GM19240 (cell line): Measurements from ENCODE around the gene NHS.

Source experiments
- DNase-seq: peaks from one replicate; pipeline ENCODE4 v3.0.0; 2011; ENCODE audit warnings: low spot score; ENCODE audit not compliant: insufficient read length

NHS gene

GRCh38 chrX:17719711-17720110, 344.7 kb downstream of the NHS start:
- DNase-seq, result no peak

- no peak for DNase-seq
Measured at GRCh38 chrX:17721715-17722114, 346.7 kb downstream of the NHS start.

- no peak for DNase-seq
Measured at GRCh38 chrX:17725181-17725580, 350.2 kb downstream of the NHS start.

GRCh38 chrX:17732138-17732783, 357.3 kb downstream of the NHS start:
- DNase-seq, result no peak

- DNase-seq, result no peak
Measured at GRCh38 chrX:17735406-17735805, 360.4 kb downstream of the NHS start.

- no peak for DNase-seq
Measured at GRCh38 chrX:17736478-17736855, 361.5 kb downstream of the NHS start.

- DNase-seq, result no peak
Measured at GRCh38 chrX:17736856-17737709, 362.1 kb downstream of the NHS start, which contains the start of gene SCML1. Gene SCML1 (plus strand): TSS chrX:17737493. CDS start chrX:17744187, 6,694 bp downstream.

- DNase-seq, result no peak
Measured at GRCh38 chrX:17737710-17737985, 362.6 kb downstream of the NHS start.

GRCh38 chrX:17737986-17738713, 363.1 kb downstream of the NHS start:
- no peak for DNase-seq

- no peak for DNase-seq
Measured at GRCh38 chrX:17738737-17739535, 363.9 kb downstream of the NHS start.

GRCh38 chrX:17740137-17741122, 365.4 kb downstream of the NHS start:
- DNase-seq, result no peak

- no peak for DNase-seq
Measured at GRCh38 chrX:17741123-17741511, 366.1 kb downstream of the NHS start.

- no peak for DNase-seq
Measured at GRCh38 chrX:17743913-17744312, 368.9 kb downstream of the NHS start.

- no peak for DNase-seq
Measured at GRCh38 chrX:17744896-17745523, 370.0 kb downstream of the NHS start.

GRCh38 chrX:17747692-17748091, 372.7 kb downstream of the NHS start:
- no peak for DNase-seq

GRCh38 chrX:17748684-17749083, 373.7 kb downstream of the NHS start:
- no peak for DNase-seq

GRCh38 chrX:17750436-17750835, 375.4 kb downstream of the NHS start:
- DNase-seq, result no peak

- no peak for DNase-seq
Measured at GRCh38 chrX:17758382-17758781, 383.4 kb downstream of the NHS start.

- no peak for DNase-seq
Measured at GRCh38 chrX:17759990-17760389, 385.0 kb downstream of the NHS start.

GRCh38 chrX:17767734-17768133, 392.7 kb downstream of the NHS start:
- no peak for DNase-seq
